GM21825 (cell line): ENCODE measurements around the gene ZNF410.
"Not testable (repeated sequence)": the region's sequence is repeated elsewhere in the genome, so short reads cannot be mapped to it uniquely, and the experiment has no call there.

Source experiments
- ATAC-seq: cut with Tn5 transposase; IDR thresholded peaks from one replicate; pipeline ENCODE4 v1.9.1; 2021; ENCODE audit warnings: mild to moderate bottlenecking, moderate library complexity; ENCODE audit not compliant: unreplicated experiment

ZNF410 gene

GRCh38 chr14:73884438-73885190 lies 2.0 kb upstream of the ZNF410 start:
- no peak for ATAC-seq

GRCh38 chr14:73887318-73887616 lies 608 bp downstream of the ZNF410 start:
- ATAC-seq = no peak

GRCh38 chr14:73887694-73888459 lies 1.2 kb downstream of the ZNF410 start:
- no peak for ATAC-seq

GRCh38 chr14:73888460-73888725 lies 1.7 kb downstream of the ZNF410 start:
- ATAC-seq = no peak

GRCh38 chr14:73888971-73889370 lies 2.3 kb downstream of the ZNF410 start:
- no peak for ATAC-seq

GRCh38 chr14:73889376-73889775 lies 2.7 kb downstream of the ZNF410 start:
- no peak for ATAC-seq

GRCh38 chr14:73894180-73894687 lies 7.6 kb downstream of the ZNF410 start:
- not testable (repeated sequence) for ATAC-seq

GRCh38 chr14:73895939-73896338 lies 9.3 kb downstream of the ZNF410 start:
- no peak for ATAC-seq

GRCh38 chr14:73896521-73896920 lies 9.9 kb downstream of the ZNF410 start:
- ATAC-seq = no peak

- no peak for ATAC-seq
Observed at GRCh38 chr14:73903028-73903427, 16.4 kb downstream of the ZNF410 start.

GRCh38 chr14:73909681-73910080 lies 23.0 kb downstream of the ZNF410 start:
- ATAC-seq = no peak

GRCh38 chr14:73913256-73913655 lies 26.6 kb downstream of the ZNF410 start:
- no peak for ATAC-seq

GRCh38 chr14:73916324-73916723 lies 29.7 kb downstream of the ZNF410 start:
- ATAC-seq = no peak

- ATAC-seq = not testable (repeated sequence)
Observed at GRCh38 chr14:73919457-73919856, 32.8 kb downstream of the ZNF410 start.

GRCh38 chr14:73924337-73924736 lies 37.7 kb downstream of the ZNF410 start:
- no peak for ATAC-seq

- no peak for ATAC-seq
Observed at GRCh38 chr14:73935666-73936065, 49.0 kb downstream of the ZNF410 start.

- no peak for ATAC-seq
Observed at GRCh38 chr14:73936548-73936947, 49.9 kb downstream of the ZNF410 start.

GRCh38 chr14:73937012-73937411 lies 50.4 kb downstream of the ZNF410 start:
- no peak for ATAC-seq

- ATAC-seq = no peak
Observed at GRCh38 chr14:73942180-73942579, 55.5 kb downstream of the ZNF410 start.

GRCh38 chr14:73943083-73943482 lies 56.4 kb downstream of the ZNF410 start:
- ATAC-seq = no peak

GRCh38 chr14:73944432-73945158 lies 57.9 kb downstream of the ZNF410 start:
- ATAC-seq = no peak

GRCh38 chr14:73945159-73945670 lies 58.6 kb downstream of the ZNF410 start:
- ATAC-seq = no peak
